ENCODE data around the gene SYNE3. TPM values are rescaled to one million over a fixed set of nuclear protein-coding genes. Genes with fewer than 3 reads are reported as not detected.

Gene SYNE3
- total and polyA plus RNA-seq, 4 donors: 0.47 to 9.0 (median 4.7) TPM

- no peak for TF ChIP-seq TAF1 (conservative IDR thresholded peaks at IDR 0.05)
- peaks cover 0 to 12% (median 3%) of the 10 kb centered on the region in 4 donors for H3K36me3 ChIP-seq (ENCODE audit: control insufficient read depth in 4 of 4, insufficient read depth in 3 of 4, low read depth in 1 of 4, low read length in 3 of 4)
- WGBS: 97% methylated on average over 5 of the region's 5 CpGs
- no peaks in the 10 kb centered on the region for H3K9me3 ChIP-seq (ENCODE audit: control insufficient read depth in 4 of 4, low read length in 3 of 4)
- no peak overlapping the region for H3K27ac ChIP-seq (ENCODE audit: low read depth in 1 of 2, low read length in 2 of 2)
- H3K4me3 ChIP-seq (ENCODE audit: low read depth in 1 of 3, low read length in 3 of 3): no peak overlapping the region
- no peak for DNase-seq (ENCODE audit: low spot score)
- H3K27me3 ChIP-seq (ENCODE audit: control insufficient read depth in 4 of 4, insufficient read depth in 4 of 4, low read length in 3 of 4): no peaks in the 10 kb centered on the region
- peaks cover 6 to 48% (median 35%) of the 10 kb centered on the region in 4 donors for H3K4me1 ChIP-seq (ENCODE audit: control insufficient read depth in 4 of 4, insufficient read depth in 4 of 4, low read length in 3 of 4)
- H3K9ac ChIP-seq (ENCODE audit: low read depth in 1 of 2, low read length in 2 of 2): no peak overlapping the region
Observed at GRCh38 chr14:95543021-95543420, 26.6 kb upstream of the SYNE3 start.

GRCh38 chr14:95541932-95542930 is 25.8 kb upstream of the SYNE3 start:
- DNase-seq (ENCODE audit: low spot score): no peak
- H3K9ac ChIP-seq (ENCODE audit: low read depth in 1 of 2, low read length in 2 of 2): no peak overlapping the region
- no peak overlapping the region for H3K4me3 ChIP-seq (ENCODE audit: low read depth in 1 of 3, low read length in 3 of 3)
- H3K27ac ChIP-seq (ENCODE audit: low read depth in 1 of 2, low read length in 2 of 2): no peak overlapping the region
- H3K4me1 ChIP-seq (ENCODE audit: control insufficient read depth in 4 of 4, insufficient read depth in 4 of 4, low read length in 3 of 4): peaks cover 6 to 55% (median 39%) of the 10 kb centered on the region in 4 donors
- H3K36me3 ChIP-seq (ENCODE audit: control insufficient read depth in 4 of 4, insufficient read depth in 3 of 4, low read depth in 1 of 4, low read length in 3 of 4): peaks cover 0 to 6% (median 3%) of the 10 kb centered on the region in 4 donors
- H3K9me3 ChIP-seq (ENCODE audit: control insufficient read depth in 4 of 4, low read length in 3 of 4): no peaks in the 10 kb centered on the region
- TF ChIP-seq HNF4A (conservative IDR thresholded peaks at IDR 0.05) (peak; percentile 53 to 58), RAD21 (IDR thresholded peaks at IDR 0.05) (no peak), SP1 (IDR thresholded peaks at IDR 0.05) (no peak), MAX (IDR thresholded peaks at IDR 0.05) (no peak), JUND (IDR thresholded peaks at IDR 0.05) (no peak)
- no peaks in the 10 kb centered on the region for H3K27me3 ChIP-seq (ENCODE audit: control insufficient read depth in 4 of 4, insufficient read depth in 4 of 4, low read length in 3 of 4)
- WGBS: 52% methylated on average over 8 of the region's 8 CpGs

- WGBS: 77% methylated on average over 4 of the region's 4 CpGs
- peaks cover 6 to 64% (median 47%) of the 10 kb centered on the region in 4 donors for H3K4me1 ChIP-seq (ENCODE audit: control insufficient read depth in 4 of 4, insufficient read depth in 4 of 4, low read length in 3 of 4)
- no peak overlapping the region for H3K9ac ChIP-seq (ENCODE audit: low read depth in 1 of 2, low read length in 2 of 2)
- no peaks in the 10 kb centered on the region for H3K27me3 ChIP-seq (ENCODE audit: control insufficient read depth in 4 of 4, insufficient read depth in 4 of 4, low read length in 3 of 4)
- TF ChIP-seq REST (IDR thresholded peaks at IDR 0.05) (no peak), MAX (IDR thresholded peaks at IDR 0.05) (no peak), TAF1 (conservative IDR thresholded peaks at IDR 0.05) (no peak), RAD21 (IDR thresholded peaks at IDR 0.05) (no peak), HNF4A (conservative IDR thresholded peaks at IDR 0.05) (no peak), HNF4G (IDR thresholded peaks at IDR 0.05) (no peak), NR2F2 (IDR thresholded peaks at IDR 0.05) (no peak), RXRA (IDR thresholded peaks at IDR 0.05) (no peak), ATF3 (IDR thresholded peaks at IDR 0.05) (no peak), JUND (IDR thresholded peaks at IDR 0.05) (no peak)
- H3K36me3 ChIP-seq (ENCODE audit: control insufficient read depth in 4 of 4, insufficient read depth in 3 of 4, low read depth in 1 of 4, low read length in 3 of 4): peaks cover 0 to 6% (median 2%) of the 10 kb centered on the region in 4 donors
- H3K9me3 ChIP-seq (ENCODE audit: control insufficient read depth in 4 of 4, low read length in 3 of 4): no peaks in the 10 kb centered on the region
- no peak overlapping the region for H3K27ac ChIP-seq (ENCODE audit: low read depth in 1 of 2, low read length in 2 of 2)
- H3K4me3 ChIP-seq (ENCODE audit: low read depth in 1 of 3, low read length in 3 of 3): no peak overlapping the region
- DNase-seq (ENCODE audit: low spot score): no peak
Observed at GRCh38 chr14:95541346-95541745, 24.9 kb upstream of the SYNE3 start.

All from liver (tissue), 9 donors.